Measurements from ENCODE around the gene MAD1L1.
A peak's percentile ranks its signal among the peaks of the same experiment; 100 is the strongest.
"Not testable (repeated sequence)": the region's sequence is repeated elsewhere in the genome, so short reads cannot be mapped to it uniquely, and the experiment has no call there.

MAD1L1 gene

GRCh38 chr7:1885465-1886226 is 347.1 kb downstream of the MAD1L1 start:
- DNase-seq = no peak

GRCh38 chr7:1884583-1885350 is 348.0 kb downstream of the MAD1L1 start:
- DNase-seq = no peak

- DNase-seq = no peak
Measured at GRCh38 chr7:1883834-1884582, 348.7 kb downstream of the MAD1L1 start.

- no peak for DNase-seq
Measured at GRCh38 chr7:1883031-1883761, 349.5 kb downstream of the MAD1L1 start.

GRCh38 chr7:1882451-1882850 is 350.3 kb downstream of the MAD1L1 start:
- no peak for DNase-seq

- DNase-seq = no peak
Measured at GRCh38 chr7:1881946-1882345, 350.8 kb downstream of the MAD1L1 start.

- not testable (repeated sequence) for DNase-seq
Measured at GRCh38 chr7:1876641-1877040, 356.1 kb downstream of the MAD1L1 start.

- peak; percentile 25 to 46 for DNase-seq
Measured at GRCh38 chr7:1875392-1876199, 357.1 kb downstream of the MAD1L1 start.

GRCh38 chr7:1874590-1875391 is 358.0 kb downstream of the MAD1L1 start:
- DNase-seq = peak; percentile 62 to 88

GRCh38 chr7:1873857-1874589 is 358.7 kb downstream of the MAD1L1 start:
- DNase-seq = no peak

GRCh38 chr7:1873421-1873820 is 359.3 kb downstream of the MAD1L1 start:
- DNase-seq = no peak

- DNase-seq = no peak
Measured at GRCh38 chr7:1873070-1873405, 359.7 kb downstream of the MAD1L1 start.

GRCh38 chr7:1872191-1873069 is 360.3 kb downstream of the MAD1L1 start:
- DNase-seq = no peak

- DNase-seq = no peak
Measured at GRCh38 chr7:1869452-1870130, 363.2 kb downstream of the MAD1L1 start.

- DNase-seq = no peak
Measured at GRCh38 chr7:1868516-1869165, 364.1 kb downstream of the MAD1L1 start.

GRCh38 chr7:1867370-1868260 is 365.1 kb downstream of the MAD1L1 start:
- DNase-seq = no peak

- DNase-seq = no peak
Measured at GRCh38 chr7:1866601-1867000, 366.1 kb downstream of the MAD1L1 start.

Data from NCI-H187 (cell line).